AG10803 (cell line): Measurements from ENCODE around the gene TACR1.
"Not testable (repeated sequence)": the region's sequence is repeated elsewhere in the genome, so short reads cannot be mapped to it uniquely, and the experiment has no call there.

ENCODE experiments used
- DNase-seq: peaks from one replicate; pipeline ENCODE4 v3.0.0; 2010; ENCODE audit warnings: low read depth
- H3K4me3 ChIP-seq: 2 replicates; pipeline ENCODE4 v1.5.1; 2011; ENCODE audit warnings: mild to moderate bottlenecking, low read length, control low read depth
- CTCF ChIP-seq: conservative IDR thresholded peaks from 2 replicates; pipeline ENCODE4 v1.5.1; 2011; ENCODE audit warnings: mild to moderate bottlenecking, low read length, control low read depth, inconsistent platforms

The TACR1 gene

GRCh38 chr2:75199428-75200011 lies at the start of gene TACR1:
TACR1 (minus strand) TSS chr2:75199520; CDS start chr2:75198934, 586 bp downstream.
- peak; percentile 73 for DNase-seq
- peak; percentile 76 for TF ChIP-seq CTCF
- peak within 1 kb of the TSS; percentile 60 for H3K4me3 ChIP-seq

GRCh38 chr2:75248581-75248980 lies 49.3 kb upstream of the TACR1 start:
- not testable (repeated sequence) for H3K4me3 ChIP-seq
- DNase-seq = peak; percentile 32

- no peak for DNase-seq
- TF ChIP-seq CTCF = no peak
- no peak overlapping the region for H3K4me3 ChIP-seq
These were observed 47.3 kb upstream of the TACR1 start for GRCh38 chr2:75246441-75247167.

- no peak for DNase-seq
- no peak overlapping the region for H3K4me3 ChIP-seq
- no peak for TF ChIP-seq CTCF
These were observed 43.9 kb upstream of the TACR1 start for GRCh38 chr2:75243219-75243618.

- DNase-seq = no peak
- no peak for TF ChIP-seq CTCF
- no peak overlapping the region for H3K4me3 ChIP-seq
These were observed 42.4 kb upstream of the TACR1 start for GRCh38 chr2:75241696-75242095.

- no peak for TF ChIP-seq CTCF
- DNase-seq = peak; percentile 83
- no peak overlapping the region for H3K4me3 ChIP-seq
These were observed 39.5 kb upstream of the TACR1 start for GRCh38 chr2:75238670-75239330.

- no peak for DNase-seq
- no peak overlapping the region for H3K4me3 ChIP-seq
- TF ChIP-seq CTCF = no peak
These were observed 38.0 kb upstream of the TACR1 start for GRCh38 chr2:75237296-75237695.
